Adrenal gland (tissue), 12 donors: ENCODE measurements around the gene C21orf58. TPM values are rescaled to one million over a fixed set of nuclear protein-coding genes. Genes with fewer than 3 reads are reported as not detected.

Source experiments
- DNase-seq, 7 donors: peaks; one replicate each; pipeline ENCODE4 v3.0.0-alpha.2; 2019 to 2020
- H3K27ac ChIP-seq, 5 donors: fragments of 200-600 bp; sonication (generic) in 4 of 5; 1 replicate in 3 of 5; 2 replicates in 2 of 5; pipeline versions ENCODE4 v1.5.1 to v1.8.0; 2016 to 2020; ENCODE audit warnings: mild to moderate bottlenecking in 1 of 5
- H3K27me3 ChIP-seq: fragments of 200-600 bp; 2 replicates; pipeline ENCODE4 v1.8.0; 2021
- H3K36me3 ChIP-seq, 2 donors: fragments of 200-600 bp; replicated peaks in 1 of 2; 1 replicate in 1 of 2; 2 replicates in 1 of 2; pipeline versions ENCODE4 v1.5.1 to v1.8.0; 2018 to 2022
- H3K4me1 ChIP-seq, 2 donors: fragments of 200-600 bp; replicated peaks in 1 of 2; 1 replicate in 1 of 2; 2 replicates in 1 of 2; pipeline versions ENCODE4 v1.5.1 to v1.8.0; 2018 to 2021
- H3K4me3 ChIP-seq, 4 donors: fragments of 200-600 bp; sonication (generic) in 3 of 4; one replicate each; pipeline ENCODE4 v1.5.1; 2016 to 2018
- H3K9me3 ChIP-seq, 3 donors: fragments of 200-600 bp; sonication (generic) in 1 of 3; replicated peaks in 1 of 3; 1 replicate in 2 of 3; 2 replicates in 1 of 3; pipeline versions ENCODE4 v1.5.1 to v1.8.0; 2016 to 2021
- CTCF ChIP-seq, 6 experiments: fragments of 450-650 bp in 4 of 6; fragments of 200-600 bp in 2 of 6; sonication (generic) in 1 of 6; IDR thresholded peaks; 1 replicate in 5 of 6; 2 replicates in 1 of 6; pipeline versions ENCODE4 v1.5.1 to v1.8.0; 2016 to 2021; ENCODE audit warnings: antibody characterized with exemption in 6 of 6, mild to moderate bottlenecking in 2 of 6, moderate library complexity in 1 of 6
- POLR2A ChIP-seq, 2 donors: fragments of 450-650 bp; IDR thresholded peaks; one replicate each; pipeline ENCODE4 v1.6.1; 2017; ENCODE audit warnings: antibody characterized with exemption in 2 of 2, mild to moderate bottlenecking in 2 of 2, moderate library complexity in 1 of 2
- WGBS, 4 donors: extraction: QIAGEN DNeasy Blood & Tissue Kit in 2 of 4; methylation state at CpG; one replicate each; pipeline versions ENCODE4 v1.1.5 to v1.1.7; 2013 to 2017; 5-methylcytosine and 5-hydroxymethylcytosine counted together
- intact Hi-C, 2 donors: fragments of 100-400 bp; cut with DNase I; formaldehyde crosslinking; loops; one replicate each; pipeline versions ENCODE4 v1.14.1 to v1.15.0; 2022 to 2023
- polyA plus RNA-seq, 3 donors: library from polyadenylated mRNA; stranded (reverse); fragments of 200-250 nt in 2 of 3; fragments of 350-450 nt in 1 of 3; fragmentation: Illumina TruSeq in 1 of 3; extraction: RNeasy Lipid Tissue Mini Kit (QIAGEN cat#74804) in 1 of 3; gene quantifications; one replicate each; pipeline ENCODE4 v1.2.3, GENCODE V29; 2013 to 2014
- total RNA-seq, 9 donors: library from RNA; depleted of rRNA in 4 of 9; stranded (reverse); fragments of >200 nt in 4 of 9; fragments of 120-200 nt in 1 of 9; fragmentation: NEBNext Ultra II Directional in 1 of 9; extraction: Animal tissue kit (Norgen Biotek cat#: 25700) in 1 of 9; gene quantifications; one replicate each; pipeline versions ENCODE4 v1.1.0 to v1.2.4, GENCODE V29; 2013 to 2023
- donor health status: healthy with polysubstance abuse.
- donor health status: Bipolar disorder and iron deficiency.
- donor health status: DM: yes; HTN: yes; CAD: no.
- donor health status: DM: no; HTN: no; CAD: no.
- donor health status: DM: no; HTN: no; CAD: no.
- donor health status: DM: yes; HTN: yes; CAD: no.

The C21orf58 gene
- total and polyA plus RNA-seq, 12 donors: 0.46 to 15.0 (median 2.3) TPM

DNA sequence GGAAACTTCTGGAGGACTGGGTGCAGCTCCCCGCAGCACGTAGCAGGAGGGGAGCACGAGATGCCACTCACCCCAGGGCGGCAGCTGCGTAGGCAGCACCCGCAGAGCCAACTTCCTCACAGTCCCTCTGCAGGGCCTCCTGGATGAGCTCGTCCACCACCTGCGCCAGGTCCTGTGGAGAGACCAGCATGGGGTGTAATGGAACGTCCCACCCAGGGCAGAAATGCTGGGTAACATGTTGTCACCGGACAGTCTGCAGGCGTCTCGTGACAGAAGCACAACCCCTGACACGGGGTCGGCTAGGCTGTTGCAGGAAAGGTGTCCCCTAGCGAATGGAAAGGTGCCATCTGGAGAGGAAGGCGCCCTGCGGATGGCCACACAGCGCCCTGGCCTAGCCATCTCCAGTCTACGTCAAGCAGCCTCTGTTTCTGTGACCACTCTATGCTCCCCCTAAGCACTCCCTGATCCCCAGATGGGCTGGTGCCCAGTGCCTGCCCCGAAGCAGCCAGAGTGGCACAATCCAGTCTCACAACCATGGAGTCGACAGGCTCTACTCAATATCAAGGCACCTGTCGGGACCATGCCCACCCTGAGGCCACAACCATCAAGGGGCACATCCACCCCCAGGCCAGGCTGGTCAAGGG lies 59.5 kb downstream of the C21orf58 start:
- peaks cover 0 to 92% of the 10 kb centered on the region in 2 donors for H3K36me3 ChIP-seq
- H3K4me1 ChIP-seq: no peaks in the 10 kb centered on the region
- no peaks in the 10 kb centered on the region for H3K9me3 ChIP-seq
- intact Hi-C loops: no loop called here
- H3K4me3 ChIP-seq: no peak overlapping the region
- DNase-seq: no peak
- no peaks in the 10 kb centered on the region for H3K27me3 ChIP-seq
- no peak overlapping the region for H3K27ac ChIP-seq
- no peak for TF ChIP-seq CTCF (IDR thresholded peaks at IDR 0.05)
- TF ChIP-seq POLR2A (IDR thresholded peaks at IDR 0.05): no peak
- WGBS, 4 donors: 94 to 98% (median 95%) methylated on average over 16 to 22 of the region's 22 CpGs

DNA sequence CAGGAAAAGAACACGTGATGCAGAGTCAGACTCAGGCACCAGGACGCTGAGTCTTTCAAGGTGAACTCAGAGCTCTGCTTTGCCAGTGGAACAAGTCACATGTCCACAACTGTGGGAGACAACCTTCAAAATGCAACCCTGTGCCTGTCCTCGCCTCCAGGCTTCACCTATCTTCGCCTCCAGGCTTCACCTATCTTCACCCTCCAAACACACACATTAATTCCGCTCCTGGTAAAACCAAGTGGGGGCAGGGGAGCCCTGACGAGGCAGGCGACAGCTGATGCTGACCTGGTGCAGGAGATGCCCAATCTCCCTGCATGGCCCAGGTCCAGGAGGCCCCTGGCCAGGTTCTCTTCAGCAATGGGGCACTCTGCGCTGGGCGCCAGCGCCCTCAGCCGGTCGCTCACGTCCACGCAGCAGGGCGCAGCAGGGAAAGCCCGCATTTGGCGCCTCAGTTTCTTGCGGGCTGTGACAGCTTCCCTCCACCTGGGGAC lies 67.1 kb downstream of the C21orf58 start:
- Histone ChIP-seq H3K9me3 (no peaks in the 10 kb centered on the region), H3K27me3 (no peaks in the 10 kb centered on the region), H3K4me3 (no peak overlapping the region), H3K27ac (peak overlapping the region in 2 of 5 donors; percentile 64 to 79), H3K4me1 (no peaks in the 10 kb centered on the region), H3K36me3 (peaks cover 0 to 97% of the 10 kb centered on the region in 2 donors)
- intact Hi-C loops: loop anchor here in 1 of 2 donors (10.0 kb wide), 1 partner anchor 112 kb away; no protein-coding TSS in a partner anchor
- peak; percentile 61 to 80 (median 74) for DNase-seq
- peak; percentile 28 to 66 (median 54) for TF ChIP-seq CTCF (IDR thresholded peaks at IDR 0.05)
- TF ChIP-seq POLR2A (IDR thresholded peaks at IDR 0.05): no peak
- WGBS, 4 donors: 35 to 85% (median 63%) methylated on average over 16 to 18 of the region's 18 CpGs

DNA sequence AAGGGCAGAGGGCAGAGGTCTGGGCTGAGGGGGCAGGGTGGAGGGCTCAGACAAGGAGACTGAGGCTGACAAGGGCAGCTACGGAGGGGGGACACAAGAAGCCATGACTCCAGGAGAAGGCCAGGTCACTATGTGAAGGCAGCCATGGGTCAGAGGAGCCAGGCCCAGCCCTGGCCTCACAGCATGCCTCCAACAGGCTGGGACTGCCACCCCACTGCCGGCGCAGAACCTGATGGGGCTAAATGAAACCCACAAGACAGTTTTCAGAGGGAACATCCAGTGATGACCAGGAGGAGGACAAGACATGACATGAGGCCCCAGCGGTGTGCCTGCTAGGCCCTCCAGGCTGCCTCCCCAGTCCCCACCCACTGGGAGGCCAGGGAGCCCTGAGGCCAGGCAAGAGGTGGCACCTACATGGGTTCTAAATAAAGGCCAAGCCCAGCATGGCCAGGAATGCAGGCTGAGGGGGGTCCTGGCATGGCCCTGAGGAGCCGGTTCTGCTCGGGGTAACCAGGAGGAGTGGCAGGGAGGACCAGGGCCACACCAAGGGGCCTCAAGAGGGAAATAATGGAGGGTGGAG lies 67.8 kb downstream of the C21orf58 start:
- Histone ChIP-seq H3K4me3 (no peak overlapping the region), H3K4me1 (no peaks in the 10 kb centered on the region), H3K36me3 (peaks cover 0 to 97% of the 10 kb centered on the region in 2 donors), H3K27ac (peak overlapping the region in 2 of 5 donors; percentile 64 to 79), H3K27me3 (no peaks in the 10 kb centered on the region), H3K9me3 (no peaks in the 10 kb centered on the region)
- intact Hi-C loops: loop anchor here in 1 of 2 donors (10.0 kb wide), 1 partner anchor 111 kb away; no protein-coding TSS in a partner anchor
- TF ChIP-seq CTCF (IDR thresholded peaks at IDR 0.05): no peak
- no peak for TF ChIP-seq POLR2A (IDR thresholded peaks at IDR 0.05)
- no peak for DNase-seq
- WGBS, 4 donors: 85 to 90% (median 87%) methylated on average over 6 of the region's 6 CpGs

GRCh38 chr21:46255166-46255565 lies 68.5 kb downstream of the C21orf58 start:
- TF ChIP-seq CTCF (IDR thresholded peaks at IDR 0.05) (no peak), POLR2A (IDR thresholded peaks at IDR 0.05) (no peak)
- Histone ChIP-seq H3K9me3 (no peaks in the 10 kb centered on the region), H3K4me1 (no peaks in the 10 kb centered on the region), H3K27ac (no peak overlapping the region), H3K27me3 (no peaks in the 10 kb centered on the region), H3K4me3 (no peak overlapping the region), H3K36me3 (peaks cover 0 to 97% of the 10 kb centered on the region in 2 donors)
- 88 to 94% (median 92%) methylated on average over 11 of the region's 11 CpGs for WGBS, 4 donors
- intact Hi-C loops: loop anchor here in 1 of 2 donors (10.0 kb wide), 1 partner anchor 110 kb away; no protein-coding TSS in a partner anchor
- no peak for DNase-seq
